Measurements from ENCODE around the gene MRPL20. TPM values are rescaled to one million over a fixed set of nuclear protein-coding genes. Genes with fewer than 3 reads are reported as not detected.

MRPL20 gene
- total RNA-seq, 1 donor, result 50.6 TPM

GRCh38 chr1:1366699-1367066, 40.4 kb downstream of the MRPL20 start:
- DNase-seq (ENCODE audit: low read depth in 2 of 3, low spot score in 2 of 3), result no peak

DNA sequence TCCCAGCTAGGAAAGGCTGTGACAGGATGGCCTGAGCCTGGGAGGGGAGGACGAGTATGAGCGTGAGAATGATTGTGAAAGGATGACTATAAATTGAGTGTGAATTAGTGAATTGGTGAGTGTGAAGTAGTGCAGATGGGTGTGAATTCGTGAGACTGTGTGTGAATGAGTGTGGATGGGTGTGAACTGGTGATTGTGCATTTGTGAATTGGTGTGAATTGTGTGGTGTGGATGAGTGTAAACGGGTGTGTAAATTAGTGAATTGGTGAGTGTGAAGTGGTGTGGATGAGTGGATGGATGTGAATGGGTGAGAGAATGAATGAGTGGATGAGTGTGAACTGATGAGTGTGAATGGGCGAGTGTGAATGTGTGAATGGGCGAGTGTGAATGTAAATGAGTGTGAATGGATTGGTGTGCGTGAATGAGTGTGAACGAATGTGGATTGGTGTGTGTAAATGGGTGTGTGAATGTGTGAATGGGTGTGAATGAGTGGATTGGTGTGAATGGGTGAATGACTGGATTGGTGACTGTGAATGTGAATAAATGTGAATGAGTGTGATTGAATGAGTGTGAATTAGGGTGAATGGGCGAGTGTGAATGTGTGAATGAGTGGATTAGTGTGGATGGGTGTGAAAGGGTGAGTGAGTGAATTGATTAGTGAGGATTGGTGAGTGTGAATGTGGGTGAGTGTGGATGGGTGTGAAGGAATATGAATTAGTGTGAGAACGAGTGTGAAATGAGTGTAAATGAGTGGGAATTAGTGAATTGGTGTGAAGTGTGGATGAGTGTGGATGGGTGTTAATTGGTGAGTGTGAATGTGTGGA, 41.0 kb downstream of the MRPL20 start:
- DNase-seq (ENCODE audit: low read depth in 2 of 3, low spot score in 2 of 3), result no peak

DNA sequence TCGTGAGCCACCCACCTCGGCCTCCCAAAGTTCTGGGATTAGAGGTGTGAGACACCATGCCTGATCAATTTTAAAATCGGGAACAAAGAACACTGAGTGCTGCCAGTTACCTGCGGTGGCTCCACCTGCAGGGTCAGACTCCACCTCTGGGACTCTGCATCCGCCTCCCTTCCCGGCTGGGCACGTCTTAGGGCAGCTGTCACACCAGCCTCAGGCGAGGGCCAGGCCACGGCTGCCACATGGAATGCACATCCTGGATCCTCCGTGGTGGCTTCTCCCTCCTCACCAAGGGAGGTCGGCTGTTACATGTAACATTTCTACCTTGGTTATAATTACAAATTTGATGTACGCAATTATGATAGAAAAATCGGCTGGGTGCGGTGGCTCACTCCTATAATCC, 42.8 kb downstream of the MRPL20 start:
- no peak for DNase-seq (ENCODE audit: low read depth in 2 of 3, low spot score in 2 of 3)

DNA sequence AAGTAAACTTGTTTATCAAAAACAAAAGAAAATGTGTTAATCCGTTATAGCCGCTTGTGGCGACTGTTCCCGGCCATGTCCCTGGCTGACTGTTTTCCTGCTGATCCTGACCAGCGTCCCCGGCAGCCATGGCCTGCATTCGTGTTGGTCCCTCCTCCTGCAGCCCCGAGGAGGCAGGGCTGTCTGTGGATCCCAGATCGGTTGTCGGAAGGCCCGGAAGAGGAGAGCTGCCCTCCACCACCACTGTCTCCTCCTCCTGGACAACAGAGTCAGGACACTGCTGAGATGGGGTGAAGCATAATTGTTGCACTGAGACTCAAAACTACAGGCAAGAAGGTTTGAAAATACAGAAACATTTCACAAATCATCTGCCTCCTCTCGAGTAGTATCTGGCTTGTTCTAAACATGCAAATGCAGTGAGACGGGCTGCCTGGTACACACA, 45.1 kb downstream of the MRPL20 start:
- DNase-seq (ENCODE audit: low read depth in 2 of 3, low spot score in 2 of 3), result no peak

GRCh38 chr1:1361233-1361981, 45.7 kb downstream of the MRPL20 start:
- DNase-seq (ENCODE audit: low read depth in 2 of 3, low spot score in 2 of 3), result no peak

GRCh38 chr1:1360506-1361169, 46.5 kb downstream of the MRPL20 start:
- DNase-seq (ENCODE audit: low read depth in 2 of 3, low spot score in 2 of 3), result no peak

- no peak for DNase-seq (ENCODE audit: low read depth in 2 of 3, low spot score in 2 of 3)
These were observed 47.2 kb downstream of the MRPL20 start for GRCh38 chr1:1359664-1360468.

DNA sequence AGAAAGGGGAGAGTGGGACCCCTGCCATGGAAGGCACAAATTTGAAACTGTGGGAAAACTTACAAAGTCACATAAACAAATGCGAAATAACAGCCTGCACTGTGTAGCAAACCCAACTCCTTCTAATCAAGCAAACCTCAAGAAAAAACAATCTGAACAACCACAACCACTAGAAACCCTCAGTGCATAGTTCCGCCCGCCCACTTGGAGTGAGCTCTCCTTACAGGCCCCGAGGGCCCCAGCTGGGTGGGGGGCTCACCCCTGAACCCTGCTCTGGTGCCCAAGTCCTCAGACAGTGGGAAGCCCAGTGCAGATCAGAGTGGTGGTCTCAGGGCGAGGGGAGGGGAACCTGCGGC, 47.8 kb downstream of the MRPL20 start:
- no peak for DNase-seq (ENCODE audit: low read depth in 2 of 3, low spot score in 2 of 3)

DNA sequence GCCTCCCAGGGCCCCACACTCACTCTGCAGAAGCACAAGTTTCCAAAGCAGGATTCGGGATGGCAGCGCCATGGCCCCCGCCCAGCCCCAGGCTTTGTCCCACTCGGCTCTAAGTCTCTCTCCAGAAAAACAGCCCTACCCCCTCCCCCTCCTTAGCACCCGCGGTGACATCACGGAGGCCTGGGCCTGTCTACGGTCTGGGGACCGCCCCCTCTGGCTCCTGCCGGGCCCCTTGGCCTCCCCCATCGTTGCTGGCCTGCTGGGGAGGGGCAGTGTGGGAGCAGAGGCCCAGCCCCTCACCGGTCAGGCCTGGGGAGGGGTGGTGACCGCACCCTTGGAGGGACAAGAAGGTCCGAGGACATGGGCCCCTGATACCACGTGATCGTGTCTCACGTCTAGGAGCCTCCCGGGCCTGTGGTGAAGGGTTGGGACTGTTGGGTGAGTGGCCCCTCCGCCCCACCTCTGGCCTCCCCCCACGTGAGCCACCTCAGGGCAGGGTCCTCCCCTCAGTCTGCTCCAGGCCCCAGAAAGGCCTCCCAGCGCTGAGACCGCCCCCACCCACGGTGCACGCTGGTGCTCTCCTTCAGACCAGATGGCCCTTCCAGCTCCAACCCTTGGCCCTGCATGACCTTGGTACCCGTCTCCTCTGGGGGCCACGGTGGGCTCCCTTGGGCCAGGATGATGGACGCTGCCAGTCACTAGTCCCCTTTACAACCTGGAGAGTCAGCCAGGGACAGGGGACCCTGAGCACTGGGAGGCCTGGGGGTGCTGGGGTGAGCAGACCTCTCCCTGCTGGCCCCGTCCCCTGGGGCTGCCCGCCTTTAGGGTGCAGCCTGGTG, 48.4 kb downstream of the MRPL20 start, which contains the start of gene MXRA8:
MXRA8 (minus strand) TSS at position 123 of the 839 bp plus-strand sequence; CDS start at position 72, 51 bp downstream.
- peak in 1 of 3 donors; percentile 28 for DNase-seq (ENCODE audit: low read depth in 2 of 3, low spot score in 2 of 3)

DNA sequence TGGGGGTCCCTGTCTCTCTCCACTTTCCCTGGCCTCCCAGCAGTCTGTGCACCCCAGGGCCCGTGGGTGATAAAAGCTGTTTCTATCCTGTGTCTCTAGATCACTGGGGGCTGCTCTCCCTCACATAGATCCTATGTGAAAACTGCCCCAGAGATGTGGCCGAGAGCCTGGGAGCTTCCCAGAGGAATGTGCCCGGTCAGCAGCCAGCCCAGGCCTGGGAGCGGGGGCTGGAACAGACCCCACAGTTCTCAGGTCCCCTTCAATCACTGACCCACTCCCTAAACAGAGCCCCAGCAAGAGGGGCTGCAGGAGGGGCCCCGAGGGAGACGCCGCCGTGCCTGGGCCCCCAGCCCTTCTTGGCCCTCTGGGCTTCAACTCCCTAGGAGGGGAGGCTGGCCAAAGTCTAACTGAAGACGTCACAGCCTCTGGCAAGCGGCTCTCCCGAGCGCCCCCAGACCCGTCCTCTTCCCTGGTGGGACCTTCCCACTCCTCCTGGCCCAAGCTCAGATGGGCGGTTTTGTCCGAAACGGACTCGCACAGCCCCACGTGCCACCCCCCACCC, 49.1 kb downstream of the MRPL20 start:
- DNase-seq (ENCODE audit: low read depth in 2 of 3, low spot score in 2 of 3), result no peak

DNA sequence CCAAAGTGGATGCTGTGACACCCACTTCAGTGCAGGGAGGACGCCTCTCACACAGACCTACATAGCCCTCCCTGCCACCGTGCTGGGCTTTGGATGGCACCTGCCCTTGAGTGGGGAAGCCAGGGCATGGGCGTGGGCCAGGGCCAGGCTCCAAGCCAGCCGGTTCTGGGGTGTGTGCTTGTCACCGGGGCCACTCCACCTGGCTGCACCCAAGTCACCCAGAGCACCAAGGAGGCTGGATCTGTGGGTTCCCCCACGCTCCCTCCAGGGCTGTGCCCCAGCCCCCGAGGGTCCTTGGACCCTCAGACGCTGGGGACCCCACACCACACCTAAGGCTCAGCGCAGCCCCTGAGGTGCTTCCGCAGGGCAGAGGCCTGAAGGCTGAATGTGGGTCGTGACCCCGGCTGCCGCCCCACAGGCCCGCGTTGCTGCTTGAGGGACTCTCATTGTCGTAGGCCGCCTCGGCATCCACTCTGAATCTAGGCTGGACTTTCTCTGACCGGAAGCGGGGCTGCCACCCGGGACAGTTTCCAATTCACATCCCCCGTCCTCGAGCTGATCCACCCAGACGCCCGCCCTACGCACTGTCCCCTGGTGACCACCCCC, 50.2 kb downstream of the MRPL20 start:
- DNase-seq (ENCODE audit: low read depth in 2 of 3, low spot score in 2 of 3), result no peak

- DNase-seq (ENCODE audit: low read depth in 2 of 3, low spot score in 2 of 3), result no peak
These were observed 50.8 kb downstream of the MRPL20 start for GRCh38 chr1:1356166-1356795.

DNA sequence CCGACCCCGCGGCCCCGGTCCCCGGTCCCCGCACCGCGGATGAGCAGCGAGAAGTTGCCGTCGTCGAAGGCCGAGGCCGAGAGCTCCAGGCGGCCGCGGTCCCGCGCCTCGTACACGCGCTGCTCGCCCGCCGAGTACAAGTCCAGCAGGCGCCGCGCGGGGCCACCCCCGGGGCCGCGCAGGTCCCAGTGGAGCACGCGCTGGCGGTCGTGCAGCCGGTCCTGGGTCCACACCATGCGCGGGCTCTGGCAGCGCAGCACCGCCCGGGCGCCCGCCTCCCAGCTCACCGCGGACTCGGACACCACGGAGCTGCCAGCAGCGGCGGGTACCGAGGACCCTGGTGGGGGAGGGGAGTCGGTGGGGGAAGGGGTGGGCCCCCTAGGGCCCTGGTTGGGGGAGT, 51.7 kb downstream of the MRPL20 start:
- no peak for DNase-seq (ENCODE audit: low read depth in 2 of 3, low spot score in 2 of 3)

- no peak for DNase-seq (ENCODE audit: low read depth in 2 of 3, low spot score in 2 of 3)
These were observed 52.5 kb downstream of the MRPL20 start for GRCh38 chr1:1354271-1355247.

DNA sequence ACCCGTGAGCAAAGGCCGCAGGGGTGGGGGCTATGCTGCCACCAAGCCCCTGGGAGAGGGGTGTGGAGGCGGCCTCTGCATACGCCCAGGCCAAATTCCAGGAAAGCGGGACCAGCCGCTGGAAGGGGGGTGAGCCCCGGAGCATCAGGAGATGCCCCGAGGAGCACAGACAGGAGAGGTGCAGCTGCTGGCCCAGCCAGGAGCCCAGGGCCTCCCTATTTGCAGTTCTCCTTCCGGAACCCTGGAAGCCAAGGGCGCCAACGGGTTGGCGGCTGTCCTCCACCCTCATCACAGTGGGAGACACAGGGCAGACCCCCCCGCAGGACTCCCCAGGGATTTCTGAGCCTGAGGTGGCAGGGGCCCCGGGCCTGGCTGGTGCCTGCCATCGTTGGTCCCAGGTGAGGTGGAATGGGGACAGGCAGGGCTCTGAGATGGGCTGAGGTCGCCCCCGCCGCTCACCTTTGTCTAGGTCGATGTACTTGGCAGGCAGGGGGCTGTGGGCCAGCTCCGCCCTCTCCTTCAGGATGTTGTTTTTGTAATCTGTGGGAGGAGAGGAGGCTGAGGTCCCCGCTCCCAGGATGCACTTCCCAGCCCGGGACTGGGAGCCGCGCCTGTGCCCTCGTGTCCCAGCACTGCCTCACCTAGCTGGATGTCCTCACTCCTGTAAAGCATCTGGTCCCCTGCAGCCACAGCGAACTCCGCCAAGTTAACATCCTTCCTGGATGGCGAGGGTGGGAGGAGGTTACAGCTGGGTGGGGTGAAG, 53.5 kb downstream of the MRPL20 start:
- no peak for DNase-seq (ENCODE audit: low read depth in 2 of 3, low spot score in 2 of 3)

DNA sequence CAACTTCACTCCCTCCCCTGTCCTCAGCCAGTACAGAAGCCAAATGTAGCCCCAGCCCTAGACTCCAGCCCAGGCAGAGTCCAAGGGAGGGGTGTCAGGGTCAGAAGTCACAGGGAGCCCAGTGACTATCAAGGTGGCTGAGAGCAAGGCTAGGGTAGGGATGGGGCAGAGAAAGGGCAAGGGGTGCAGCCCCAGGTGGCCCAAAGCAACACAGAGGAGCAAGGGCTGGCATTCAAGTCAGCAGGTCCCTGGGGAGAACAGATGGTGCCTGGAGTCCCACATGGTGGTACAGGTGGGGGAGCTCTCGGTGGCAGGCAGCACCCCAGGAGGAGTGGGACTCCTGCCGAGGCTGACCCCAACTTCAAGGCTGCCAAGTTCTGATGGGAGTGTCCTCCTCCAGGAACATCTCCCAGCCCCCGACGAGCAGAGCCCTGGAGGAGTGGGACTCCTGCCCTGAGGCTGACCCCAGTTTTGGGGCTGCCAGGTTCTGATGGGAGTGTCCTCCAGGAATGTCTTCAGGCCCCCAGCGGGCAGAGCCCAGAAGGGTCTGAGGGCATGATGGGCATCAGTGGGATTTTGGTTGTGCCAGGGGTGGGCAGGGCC, 54.2 kb downstream of the MRPL20 start:
- DNase-seq (ENCODE audit: low read depth in 2 of 3, low spot score in 2 of 3), result no peak
